ENCODE results near the gene ZBTB16. TPM values are rescaled to one million over a fixed set of nuclear protein-coding genes. Genes with fewer than 3 reads are reported as not detected.

The ZBTB16 gene
- total and polyA plus RNA-seq, 10 donors, result 1.5 to 85.6 (median 42.1) TPM

DNA sequence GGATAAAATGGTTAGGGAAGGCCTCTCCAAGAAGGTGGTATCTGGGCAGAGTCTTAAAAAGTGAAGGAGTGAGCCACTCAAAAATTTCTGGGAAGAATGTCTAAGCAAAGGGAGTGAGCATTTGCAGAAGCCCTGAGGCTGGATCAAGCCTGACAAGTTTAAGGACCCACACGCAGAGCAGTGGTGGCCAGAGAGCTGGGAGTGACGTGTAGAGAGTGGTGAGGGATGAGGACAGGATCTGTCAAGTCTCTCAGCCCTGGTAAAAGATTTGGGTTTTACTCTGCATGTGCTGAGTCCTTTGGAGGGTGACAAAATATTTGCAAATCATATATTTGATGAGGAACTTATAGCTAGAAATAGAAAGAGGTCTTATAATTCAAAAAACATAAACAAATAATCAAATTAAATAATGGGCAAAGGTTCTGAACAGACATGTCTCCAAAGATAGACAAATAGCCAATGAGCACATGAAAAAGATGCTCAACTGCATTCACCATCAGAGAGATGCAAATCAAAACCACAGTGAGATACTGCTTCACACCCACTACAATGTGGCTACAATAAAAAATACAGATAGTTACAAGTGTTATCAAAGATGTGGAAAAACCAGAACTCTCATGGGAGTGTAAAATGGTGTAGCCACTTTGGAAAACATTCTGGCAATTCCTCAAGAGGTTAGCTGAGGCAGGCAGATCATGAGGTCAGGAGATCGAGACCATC lies 129.5 kb downstream of the ZBTB16 start:
- no peak for DNase-seq
- TF ChIP-seq POLR2AphosphoS5 (IDR thresholded peaks at IDR 0.05), result no peak
- Histone ChIP-seq H3K27ac (peak overlapping the region in 3 of 8 donors; percentile 86 to 90 (median 88)), H3K4me1 (peaks cover 0 to 70% (median 32%) of the 10 kb centered on the region in 6 donors), H3K4me3 (no peak overlapping the region), H3K9me3 (peaks cover 0 to 14% (median 3%) of the 10 kb centered on the region in 8 donors), H3K27me3 (replicated peaks in 1 of 7) (no peaks in the 10 kb centered on the region), H3K36me3 (peaks cover 0 to 66% (median 3%) of the 10 kb centered on the region in 6 donors)
- intact Hi-C loops (cut with DNase I; ENCODE audit: low total_unique reads), result loop anchor here (10.0 kb wide), 1 partner anchor 154 kb away; no protein-coding TSS in a partner anchor
- WGBS, 5 donors, result 87 to 93% (median 91%) methylated on average over 3 of the region's 3 CpGs

- H3K36me3 ChIP-seq, result peaks cover 0 to 70% (median 3%) of the 10 kb centered on the region in 6 donors
- no peak for DNase-seq
Observed at GRCh38 chr11:114190630-114191029, 131.1 kb downstream of the ZBTB16 start.

DNA sequence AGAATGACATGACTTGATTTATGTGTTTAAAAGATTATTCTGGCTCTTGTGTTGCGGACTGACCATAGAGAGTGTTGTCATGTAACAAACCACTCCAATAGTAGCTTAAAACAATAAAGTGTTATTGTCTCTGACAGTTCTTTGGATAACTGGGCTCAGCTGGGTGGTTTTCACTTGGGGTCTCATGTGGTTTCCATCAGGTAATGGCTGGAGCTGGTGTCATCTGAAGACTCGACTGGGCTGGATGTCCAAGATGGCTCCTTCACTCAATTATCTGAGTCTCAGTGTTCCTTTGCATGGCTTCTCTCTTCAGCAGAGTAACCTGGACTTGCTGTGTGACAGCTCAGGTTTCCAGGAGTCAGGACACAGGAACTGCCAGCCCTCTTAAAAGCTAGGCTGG lies 132.4 kb downstream of the ZBTB16 start:
- H3K4me3 ChIP-seq, result no peak overlapping the region
- no peaks in the 10 kb centered on the region for H3K27me3 ChIP-seq (replicated peaks in 1 of 7)
- peaks cover 0 to 70% (median 43%) of the 10 kb centered on the region in 6 donors for H3K4me1 ChIP-seq
- intact Hi-C loops (cut with DNase I; ENCODE audit: low total_unique reads), result loop anchor here (10.0 kb wide), 1 partner anchor 63 kb away; no protein-coding TSS in a partner anchor
- peaks cover 0 to 14% (median 3%) of the 10 kb centered on the region in 8 donors for H3K9me3 ChIP-seq
- peaks cover 0 to 64% (median 3%) of the 10 kb centered on the region in 6 donors for H3K36me3 ChIP-seq
- no peak overlapping the region for H3K27ac ChIP-seq
- 45 to 91% (median 82%) methylated on average over 1 to 2 of the region's 2 CpGs for WGBS, 5 donors
- TF ChIP-seq POLR2A (IDR thresholded peaks at IDR 0.05), result no peak
- no peak for TF ChIP-seq POLR2AphosphoS5 (IDR thresholded peaks at IDR 0.05)
- TF ChIP-seq, protein P1, sequence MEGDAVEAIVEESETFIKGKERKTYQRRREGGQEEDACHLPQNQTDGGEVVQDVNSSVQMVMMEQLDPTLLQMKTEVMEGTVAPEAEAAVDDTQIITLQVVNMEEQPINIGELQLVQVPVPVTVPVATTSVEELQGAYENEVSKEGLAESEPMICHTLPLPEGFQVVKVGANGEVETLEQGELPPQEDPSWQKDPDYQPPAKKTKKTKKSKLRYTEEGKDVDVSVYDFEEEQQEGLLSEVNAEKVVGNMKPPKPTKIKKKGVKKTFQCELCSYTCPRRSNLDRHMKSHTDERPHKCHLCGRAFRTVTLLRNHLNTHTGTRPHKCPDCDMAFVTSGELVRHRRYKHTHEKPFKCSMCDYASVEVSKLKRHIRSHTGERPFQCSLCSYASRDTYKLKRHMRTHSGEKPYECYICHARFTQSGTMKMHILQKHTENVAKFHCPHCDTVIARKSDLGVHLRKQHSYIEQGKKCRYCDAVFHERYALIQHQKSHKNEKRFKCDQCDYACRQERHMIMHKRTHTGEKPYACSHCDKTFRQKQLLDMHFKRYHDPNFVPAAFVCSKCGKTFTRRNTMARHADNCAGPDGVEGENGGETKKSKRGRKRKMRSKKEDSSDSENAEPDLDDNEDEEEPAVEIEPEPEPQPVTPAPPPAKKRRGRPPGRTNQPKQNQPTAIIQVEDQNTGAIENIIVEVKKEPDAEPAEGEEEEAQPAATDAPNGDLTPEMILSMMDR (IDR thresholded peaks at IDR 0.05 in 8 of 11, conservative IDR thresholded peaks at IDR 0.05 in 3 of 11), result no peak
- DNase-seq, result no peak

More at GRCh38 chr11:114190630-114191029, 131.1 kb downstream of the ZBTB16 start:
- H3K27ac ChIP-seq, result no peak overlapping the region
- WGBS, 5 donors, result 70 to 88% (median 84%) methylated on average over 4 of the region's 4 CpGs
- peaks cover 0 to 14% (median 3%) of the 10 kb centered on the region in 8 donors for H3K9me3 ChIP-seq
- H3K27me3 ChIP-seq (replicated peaks in 1 of 7), result no peaks in the 10 kb centered on the region
- no peak overlapping the region for H3K4me3 ChIP-seq
- H3K4me1 ChIP-seq, result peaks cover 0 to 70% (median 39%) of the 10 kb centered on the region in 6 donors
- intact Hi-C loops (cut with DNase I; ENCODE audit: low total_unique reads), result loop anchor here (10.0 kb wide), 1 partner anchor 64 kb away; no protein-coding TSS in a partner anchor
- no peak for TF ChIP-seq POLR2A (IDR thresholded peaks at IDR 0.05)
- peak in 1 of 3 donors; percentile 29 for TF ChIP-seq POLR2AphosphoS5 (IDR thresholded peaks at IDR 0.05)

DNA sequence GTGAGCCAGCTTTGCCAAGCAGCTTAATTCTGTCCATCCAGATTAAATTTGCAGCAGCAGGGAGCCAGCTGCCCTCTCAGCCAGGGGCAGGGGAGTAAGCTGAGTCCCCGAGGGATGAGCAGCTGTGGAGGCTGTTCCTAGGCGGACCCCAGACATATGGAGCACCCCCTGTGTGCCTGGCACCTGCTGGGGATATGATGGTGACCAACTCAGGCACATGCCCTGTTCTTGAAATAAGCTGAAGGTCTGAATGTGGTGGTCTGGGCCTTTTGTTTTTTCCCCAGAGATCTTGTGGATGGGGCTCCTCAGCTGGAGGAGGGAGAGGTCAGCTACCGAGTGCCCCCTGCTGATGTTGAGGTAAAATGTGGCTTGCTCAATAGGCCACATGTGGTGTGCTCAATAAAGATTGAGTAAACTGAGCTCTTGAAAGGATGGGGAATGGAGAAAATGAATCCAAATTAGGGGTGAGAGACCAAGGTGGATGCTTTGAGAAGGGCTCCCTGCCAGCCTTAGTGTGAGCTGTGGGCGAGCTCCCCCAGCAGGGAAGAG lies 133.4 kb downstream of the ZBTB16 start:
- H3K27ac ChIP-seq, result peak overlapping the region in 1 of 8 donors; percentile 24
- peaks cover 0 to 54% (median 0%) of the 10 kb centered on the region in 6 donors for H3K36me3 ChIP-seq
- DNase-seq, result no peak
- H3K9me3 ChIP-seq, result peaks cover 0 to 14% (median 3%) of the 10 kb centered on the region in 8 donors
- H3K4me1 ChIP-seq, result peaks cover 4 to 70% (median 46%) of the 10 kb centered on the region in 6 donors
- no peaks in the 10 kb centered on the region for H3K27me3 ChIP-seq (replicated peaks in 1 of 7)
- intact Hi-C loops (cut with DNase I; ENCODE audit: low total_unique reads), result loop anchor here (10.0 kb wide), 1 partner anchor 62 kb away; no protein-coding TSS in a partner anchor
- whole genome bisulfite sequencing, 5 donors, result 75 to 85% (median 76%) methylated on average over 2 to 4 of the region's 4 CpGs
- H3K4me3 ChIP-seq, result no peak overlapping the region
- TF ChIP-seq POLR2AphosphoS5 (IDR thresholded peaks at IDR 0.05), result peak in 1 of 3 donors; percentile 49
- TF ChIP-seq, protein P1 (IDR thresholded peaks at IDR 0.05 in 8 of 11, conservative IDR thresholded peaks at IDR 0.05 in 3 of 11), result no peak

Measured in spleen (tissue), 11 donors.